ENCODE results near the gene PLCB1. TPM values are rescaled to one million over a fixed set of nuclear protein-coding genes. Genes with fewer than 3 reads are reported as not detected.

Gene PLCB1
- total and polyA plus RNA-seq, 10 of the 15 experiments (the other 5 are each of a cell fraction or from before 2014, with no cell fraction given), result 0.05 to 5.3 (median 0.17) TPM; not detected in 1

GRCh38 chr20:8097307-8097706 lies 34.8 kb upstream of the PLCB1 start:
- RAD21 ChIA-PET (ENCODE audit: unreplicated experiment), result no interaction called here

More at GRCh38 chr20:8097307-8097706, 34.8 kb upstream of the PLCB1 start:
- Histone ChIP-seq H3K79me2 (ENCODE audit: control insufficient read depth, insufficient read depth, low read length) (no peaks in the 10 kb centered on the region), H3K27ac (ENCODE audit: control insufficient read depth, insufficient read depth) (no peak overlapping the region), H3K27me3 (replicated peaks in 1 of 2; ENCODE audit: control insufficient read depth in 2 of 2, insufficient read depth in 2 of 2, low read length in 1 of 2) (no peaks in the 10 kb centered on the region; a peak in 1 of 4 replicates), H2AFZ (ENCODE audit: control insufficient read depth, low read depth, low read length) (no peak overlapping the region), H3K4me1 (ENCODE audit: control insufficient read depth, insufficient read depth, low read length) (no peaks in the 10 kb centered on the region), H3K9me3 (replicated peaks; ENCODE audit: control insufficient read depth, insufficient read depth, low read length) (no peaks in the 10 kb centered on the region), H3K4me3 (no peak overlapping the region), H3K4me2 (ENCODE audit: control insufficient read depth, insufficient read depth) (no peak overlapping the region), H3K9ac (ENCODE audit: control insufficient read depth, insufficient read depth, low read length) (no peak overlapping the region), H3K36me3 (ENCODE audit: control insufficient read depth in 2 of 2, insufficient read depth in 2 of 2, low read length in 1 of 2) (no peaks in the 10 kb centered on the region), H4K20me1 (ENCODE audit: control insufficient read depth, insufficient read depth) (no peaks in the 10 kb centered on the region)
- intact Hi-C loops (cut with micrococcal nuclease; ENCODE audit: unreplicated experiment), result no loop called here
- DNase-seq (ENCODE audit: low read depth, low spot score) (no peak), FAIRE-seq (no peak), ATAC-seq (no peak)
- no TSS peak for BruUV-seq (replicated peaks)
- ChIA-PET CTCF (no interaction called here), POLR2A (interaction anchor here (0.6 kb wide), 1 partner anchor 24 kb away, joined by 3 read pairs; no protein-coding TSS in a partner anchor), SMC1A (ENCODE audit: uncharacterized antibody, unreplicated experiment) (interaction anchor here (1.3 kb wide), 1 partner anchor 625 kb away, joined by 4 read pairs; no protein-coding TSS in a partner anchor)
- WGBS (ENCODE audit: insufficient coverage, insufficient replicate concordance, low lambda C conversion rate, missing lambda C conversion rate), result 18% methylated on average over 2 of the region's 2 CpGs
- in situ Hi-C loops (cut with MboI), result no loop called here
- TF ChIP-seq, protein P1, sequence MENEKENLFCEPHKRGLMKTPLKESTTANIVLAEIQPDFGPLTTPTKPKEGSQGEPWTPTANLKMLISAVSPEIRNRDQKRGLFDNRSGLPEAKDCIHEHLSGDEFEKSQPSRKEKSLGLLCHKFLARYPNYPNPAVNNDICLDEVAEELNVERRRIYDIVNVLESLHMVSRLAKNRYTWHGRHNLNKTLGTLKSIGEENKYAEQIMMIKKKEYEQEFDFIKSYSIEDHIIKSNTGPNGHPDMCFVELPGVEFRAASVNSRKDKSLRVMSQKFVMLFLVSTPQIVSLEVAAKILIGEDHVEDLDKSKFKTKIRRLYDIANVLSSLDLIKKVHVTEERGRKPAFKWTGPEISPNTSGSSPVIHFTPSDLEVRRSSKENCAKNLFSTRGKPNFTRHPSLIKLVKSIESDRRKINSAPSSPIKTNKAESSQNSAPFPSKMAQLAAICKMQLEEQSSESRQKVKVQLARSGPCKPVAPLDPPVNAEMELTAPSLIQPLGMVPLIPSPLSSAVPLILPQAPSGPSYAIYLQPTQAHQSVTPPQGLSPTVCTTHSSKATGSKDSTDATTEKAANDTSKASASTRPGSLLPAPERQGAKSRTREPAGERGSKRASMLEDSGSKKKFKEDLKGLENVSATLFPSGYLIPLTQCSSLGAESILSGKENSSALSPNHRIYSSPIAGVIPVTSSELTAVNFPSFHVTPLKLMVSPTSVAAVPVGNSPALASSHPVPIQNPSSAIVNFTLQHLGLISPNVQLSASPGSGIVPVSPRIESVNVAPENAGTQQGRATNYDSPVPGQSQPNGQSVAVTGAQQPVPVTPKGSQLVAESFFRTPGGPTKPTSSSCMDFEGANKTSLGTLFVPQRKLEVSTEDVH (IDR thresholded peaks at IDR 0.05; ENCODE audit: low read depth, partially characterized antibody), result no peak
- TF ChIP-seq SREBF2 (IDR thresholded peaks at IDR 0.05; ENCODE audit: low read length) (no peak), PML (IDR thresholded peaks at IDR 0.05; ENCODE audit: low read length) (no peak), NFYB (IDR thresholded peaks at IDR 0.05; ENCODE audit: insufficient read depth, low read depth, low read length) (no peak), ZBTB40 (IDR thresholded peaks at IDR 0.05; ENCODE audit: borderline replicate concordance) (no peak), MEF2B (IDR thresholded peaks at IDR 0.05; ENCODE audit: partially characterized antibody, poor library complexity, severe bottlenecking) (no peak), RCOR1 (conservative IDR thresholded peaks at IDR 0.05; ENCODE audit: low read depth, low read length) (no peak)
